SW480 (cell line): ENCODE results near the gene CD248.
"Not testable (repeated sequence)": the region's sequence is repeated elsewhere in the genome, so short reads cannot be mapped to it uniquely, and the experiment has no call there.

Experiments used
- DNase-seq: peaks from one replicate; pipeline ENCODE4 v3.0.0-alpha.2; 2016; ENCODE audit warnings: low spot score

Gene CD248

DNA sequence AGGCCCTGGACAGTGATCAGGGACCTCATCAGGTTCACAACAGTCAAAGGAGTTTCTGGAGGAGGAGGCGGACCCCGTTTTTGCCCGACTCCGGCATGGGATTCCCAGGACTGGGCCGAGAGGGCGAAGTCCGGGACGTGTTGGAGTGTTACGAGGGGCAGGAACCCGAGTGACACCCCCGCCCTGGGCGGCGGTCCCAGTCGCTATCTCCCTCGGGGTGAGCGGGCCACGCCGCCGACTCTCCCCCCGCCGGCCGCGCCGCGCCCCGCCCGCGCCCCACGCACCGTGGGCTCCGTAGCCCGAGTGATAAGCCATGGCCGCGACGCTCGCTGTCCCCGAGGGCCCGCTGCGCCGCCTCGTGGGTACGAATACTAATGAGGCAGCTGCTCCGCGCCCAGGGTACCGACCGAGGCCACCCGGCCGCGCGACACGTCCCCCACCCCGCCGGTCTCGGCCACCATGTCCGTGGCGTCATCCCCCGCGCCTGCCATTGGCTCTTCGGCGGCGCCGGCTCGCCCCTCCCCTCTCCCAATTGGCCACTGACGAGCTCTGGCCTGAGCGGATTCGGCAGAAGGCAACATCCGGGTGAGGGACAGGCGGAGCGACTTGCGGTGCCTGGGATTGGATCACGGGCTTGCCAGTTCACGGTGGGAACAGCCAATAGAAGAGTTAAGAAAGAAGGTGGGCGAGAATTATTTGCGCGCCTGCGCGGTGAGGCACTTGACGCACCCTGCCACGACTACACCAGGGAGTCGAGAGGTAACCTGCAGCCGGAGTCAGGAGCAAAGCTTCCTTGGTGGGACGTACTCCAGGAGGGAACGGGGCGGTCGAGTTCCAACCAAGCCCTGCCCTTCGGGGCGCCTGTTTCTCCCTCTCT lies 27.9 kb downstream of the CD248 start, which contains the start of gene YIF1A:
Gene YIF1A (minus strand): TSS at position 473 of the 877 bp plus-strand sequence. CDS start 158 bp downstream, at position 315.
- peak; percentile 100 for DNase-seq

GRCh38 chr11:66287889-66288670 lies 28.8 kb downstream of the CD248 start:
- DNase-seq, result no peak

DNA sequence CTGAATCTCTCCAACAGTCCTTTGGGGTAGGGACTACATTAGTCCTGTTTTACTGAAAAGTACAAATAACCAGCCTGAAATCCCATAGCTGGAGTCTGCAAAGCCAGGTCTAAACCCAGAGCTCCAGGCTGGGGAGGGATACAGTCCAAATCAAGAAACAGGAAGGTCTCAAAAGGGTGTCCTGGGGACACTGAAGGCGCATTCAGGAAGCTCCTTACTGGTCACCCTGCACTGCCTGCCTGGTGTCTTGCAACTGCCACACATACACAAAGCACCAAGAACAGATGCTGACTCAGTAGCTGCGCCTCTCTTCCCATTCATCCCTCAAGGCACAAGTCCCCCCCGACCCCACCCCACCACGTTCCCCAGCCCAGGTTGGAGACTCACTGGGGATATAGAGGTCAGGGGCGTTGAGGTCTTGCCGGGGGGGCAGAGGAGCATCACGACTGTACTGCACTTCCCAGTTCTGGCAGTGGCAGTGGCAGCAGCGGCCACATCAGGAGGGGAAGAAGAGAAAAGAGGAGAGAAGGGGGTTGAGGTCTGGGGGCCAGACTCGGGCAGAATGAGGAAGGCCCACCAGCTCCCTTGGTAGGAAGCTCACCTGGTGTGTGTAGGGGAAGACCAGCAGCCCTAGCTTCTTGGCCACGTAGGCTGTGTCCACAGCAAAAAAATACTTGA lies 29.5 kb downstream of the CD248 start:
- DNase-seq, result no peak

GRCh38 chr11:66286699-66287098 lies 30.1 kb downstream of the CD248 start:
- DNase-seq, result no peak

- no peak for DNase-seq
Measured at GRCh38 chr11:66285250-66285947, 31.4 kb downstream of the CD248 start.

GRCh38 chr11:66284526-66285078 lies 32.2 kb downstream of the CD248 start:
- DNase-seq, result no peak

DNA sequence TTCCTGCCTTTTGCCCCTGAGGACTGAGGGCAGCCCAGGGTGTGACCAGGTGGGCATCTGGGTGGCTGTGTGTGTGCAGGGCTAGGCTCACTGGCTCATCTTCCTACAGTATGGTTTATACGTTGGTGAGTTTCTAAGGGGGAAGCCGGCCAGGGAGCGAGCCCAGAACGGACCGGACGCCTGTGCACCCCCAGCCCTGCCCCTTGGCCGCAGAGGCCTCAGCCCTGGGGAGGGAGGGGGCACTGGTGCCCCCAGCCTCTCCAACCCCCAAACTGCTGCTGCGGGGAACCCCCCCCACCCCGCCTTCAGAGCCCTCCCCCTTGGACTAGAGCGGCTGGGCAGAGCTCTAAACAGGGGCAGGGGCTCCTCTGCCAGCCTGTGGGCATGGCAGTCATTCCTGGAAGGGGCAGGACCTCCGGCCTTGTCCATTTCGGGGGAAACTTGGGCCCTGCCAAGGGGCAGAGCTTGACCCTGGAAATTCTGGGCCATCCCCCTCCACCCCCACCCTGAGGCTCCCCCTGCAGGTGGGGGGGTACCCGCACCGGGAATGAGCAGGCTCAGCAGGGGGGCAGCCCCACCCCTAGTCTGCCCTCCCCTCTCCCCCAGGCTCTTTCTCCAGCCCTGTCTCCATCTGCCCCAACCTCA lies 33.3 kb downstream of the CD248 start:
- DNase-seq, result no peak

GRCh38 chr11:66282468-66283455 lies 34.1 kb downstream of the CD248 start:
- peak; percentile 94 for DNase-seq

GRCh38 chr11:66281776-66282467 lies 34.9 kb downstream of the CD248 start:
- no peak for DNase-seq

- no peak for DNase-seq
Measured at GRCh38 chr11:66281001-66281400, 35.8 kb downstream of the CD248 start.

- no peak for DNase-seq
Measured at GRCh38 chr11:66280428-66280827, 36.4 kb downstream of the CD248 start.

DNA sequence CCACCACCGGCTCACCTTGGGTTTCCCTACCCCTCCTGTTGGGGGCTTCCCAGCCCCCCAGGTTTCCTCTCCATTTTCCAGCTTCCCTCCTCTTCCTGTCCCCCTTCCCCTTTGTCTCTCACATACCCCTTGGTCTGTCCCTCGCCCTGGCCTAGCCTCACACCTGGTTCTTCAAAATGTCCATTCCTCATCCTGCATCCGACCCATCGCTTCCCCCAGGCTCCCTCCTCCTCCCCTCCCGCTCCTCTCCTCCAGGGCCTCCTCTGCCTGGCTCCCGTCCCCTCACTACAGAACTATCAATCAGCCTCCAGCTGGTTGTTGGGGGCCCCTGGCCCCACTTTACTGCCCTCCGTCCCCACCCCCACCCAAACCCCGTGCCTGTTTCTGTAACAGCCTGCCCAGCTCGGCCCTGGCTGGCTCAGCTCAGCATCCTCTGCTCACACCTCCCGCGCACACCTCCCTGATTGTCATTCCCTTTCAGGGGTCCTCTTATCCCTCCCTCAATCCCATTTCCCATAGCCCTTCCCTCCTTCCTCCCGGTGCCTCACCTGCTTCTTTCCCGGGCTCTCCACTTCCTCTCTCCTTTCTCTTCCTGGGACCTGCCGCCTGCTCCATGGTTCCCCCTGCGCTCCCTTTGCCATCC lies 37.6 kb downstream of the CD248 start:
- no peak for DNase-seq

GRCh38 chr11:66278363-66279091 lies 38.3 kb downstream of the CD248 start:
- no peak for DNase-seq

DNA sequence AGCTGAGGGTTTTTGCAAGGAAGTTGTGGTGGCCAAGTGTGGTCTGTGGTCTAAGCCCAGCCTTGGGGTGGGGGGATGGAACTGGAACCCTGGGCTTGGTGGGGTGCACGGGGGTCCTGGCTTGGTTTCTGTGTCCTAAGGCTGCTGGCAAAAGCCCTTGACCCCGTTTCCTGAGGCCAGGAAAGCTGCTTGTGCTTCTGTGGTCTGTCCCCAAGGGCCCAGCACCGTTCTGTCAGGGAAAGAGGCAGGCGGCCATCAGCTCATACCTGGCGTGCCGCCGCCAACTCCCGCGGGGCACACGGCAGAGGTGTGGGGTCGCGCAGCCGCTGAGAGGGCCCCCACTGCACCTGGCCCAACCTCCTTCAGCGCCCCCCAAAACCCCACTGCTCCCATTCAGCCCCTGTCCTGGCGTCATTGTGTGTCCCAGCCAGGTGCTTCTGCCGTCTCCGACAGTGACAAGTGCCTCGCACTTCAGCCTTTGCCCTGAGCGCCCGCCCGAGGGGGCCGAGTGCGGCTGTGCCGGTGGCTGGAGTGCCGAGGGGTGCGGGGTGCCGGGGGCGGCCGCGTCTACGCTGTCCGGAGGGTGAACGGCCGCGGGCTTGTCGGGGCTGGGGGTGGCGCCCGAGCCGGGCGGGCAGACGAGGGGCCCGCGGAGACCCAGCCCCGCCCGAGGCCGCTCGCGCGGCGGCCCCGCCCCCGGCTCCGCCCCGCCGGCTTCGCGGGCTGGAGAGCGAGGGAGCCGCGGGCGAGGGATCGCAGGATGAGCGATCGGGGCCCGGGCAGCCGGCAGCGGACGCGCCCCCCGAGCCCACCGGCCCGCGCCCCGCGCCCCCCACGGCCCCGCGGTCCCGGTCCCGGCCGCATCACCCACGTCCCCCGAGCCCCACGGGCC lies 39.1 kb downstream of the CD248 start, which contains the start of gene CNIH2:
Gene CNIH2 (plus strand): TSS at position 705 of the 892 bp plus-strand sequence. CDS start 282 bp downstream, outside the sequence.
- DNase-seq, result no peak

- DNase-seq, result not testable (repeated sequence)
Measured at GRCh38 chr11:66277064-66277463, 39.8 kb downstream of the CD248 start.

GRCh38 chr11:66276619-66277018 lies 40.2 kb downstream of the CD248 start:
- not testable (repeated sequence) for DNase-seq
